AG09319 (cell line): ENCODE measurements around the gene PPP6R1.

ENCODE experiments used
- DNase-seq: peaks from one replicate; pipeline ENCODE4 v3.0.0-alpha.2; 2010; ENCODE audit warnings: low read depth; ENCODE audit errors: extremely low read depth
- TF ChIP-seq, protein P1 (sequence below): IDR thresholded peaks from 2 replicates; pipeline ENCODE4 v1.5.1; 2011; ENCODE audit warnings: low read depth, mild to moderate bottlenecking, inconsistent platforms, low read length, moderate library complexity

PPP6R1 gene

DNA sequence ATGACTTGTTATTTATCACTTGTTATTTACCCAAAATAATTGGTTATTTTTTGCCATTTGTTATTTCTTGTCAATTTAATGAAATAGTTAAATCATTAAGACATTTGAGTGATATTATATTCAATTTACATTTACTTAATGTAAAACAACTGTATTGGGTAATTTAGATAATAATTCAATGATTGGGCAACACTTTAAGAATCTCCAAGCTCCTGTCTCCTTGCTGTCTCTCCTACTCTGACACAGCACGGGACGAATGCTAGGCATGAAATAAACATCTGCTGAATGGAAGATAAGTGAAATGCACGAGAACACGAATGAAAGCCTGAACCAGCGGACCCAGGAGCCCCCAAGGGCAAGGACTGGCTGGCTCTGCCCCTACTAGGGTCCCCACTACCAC is 5.7 kb upstream of the PPP6R1 start:
- DNase-seq, result no peak
- TF ChIP-seq, protein P1, sequence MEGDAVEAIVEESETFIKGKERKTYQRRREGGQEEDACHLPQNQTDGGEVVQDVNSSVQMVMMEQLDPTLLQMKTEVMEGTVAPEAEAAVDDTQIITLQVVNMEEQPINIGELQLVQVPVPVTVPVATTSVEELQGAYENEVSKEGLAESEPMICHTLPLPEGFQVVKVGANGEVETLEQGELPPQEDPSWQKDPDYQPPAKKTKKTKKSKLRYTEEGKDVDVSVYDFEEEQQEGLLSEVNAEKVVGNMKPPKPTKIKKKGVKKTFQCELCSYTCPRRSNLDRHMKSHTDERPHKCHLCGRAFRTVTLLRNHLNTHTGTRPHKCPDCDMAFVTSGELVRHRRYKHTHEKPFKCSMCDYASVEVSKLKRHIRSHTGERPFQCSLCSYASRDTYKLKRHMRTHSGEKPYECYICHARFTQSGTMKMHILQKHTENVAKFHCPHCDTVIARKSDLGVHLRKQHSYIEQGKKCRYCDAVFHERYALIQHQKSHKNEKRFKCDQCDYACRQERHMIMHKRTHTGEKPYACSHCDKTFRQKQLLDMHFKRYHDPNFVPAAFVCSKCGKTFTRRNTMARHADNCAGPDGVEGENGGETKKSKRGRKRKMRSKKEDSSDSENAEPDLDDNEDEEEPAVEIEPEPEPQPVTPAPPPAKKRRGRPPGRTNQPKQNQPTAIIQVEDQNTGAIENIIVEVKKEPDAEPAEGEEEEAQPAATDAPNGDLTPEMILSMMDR, result no peak

DNA sequence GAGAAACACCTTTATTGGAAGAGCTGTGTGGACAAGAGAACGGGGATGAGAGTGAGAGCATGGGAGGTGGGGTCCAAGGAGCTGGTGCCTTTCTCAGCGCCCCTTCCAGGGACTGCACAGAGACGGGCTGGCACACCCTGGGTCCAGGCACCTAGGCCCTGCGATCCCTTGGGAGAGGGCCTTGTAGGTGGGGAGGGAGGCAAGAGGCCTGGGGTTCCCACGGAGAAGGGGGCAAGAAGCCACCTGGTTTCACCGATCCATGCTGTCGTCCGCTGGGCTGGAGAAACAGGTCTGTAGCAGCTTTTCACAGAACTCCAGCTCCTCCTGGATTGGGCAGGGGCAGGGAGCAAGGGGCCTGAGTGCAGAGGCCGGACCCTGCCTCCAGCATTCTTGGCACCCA is 3.5 kb upstream of the PPP6R1 start:
- TF ChIP-seq, protein P1, result no peak
- no peak for DNase-seq

DNA sequence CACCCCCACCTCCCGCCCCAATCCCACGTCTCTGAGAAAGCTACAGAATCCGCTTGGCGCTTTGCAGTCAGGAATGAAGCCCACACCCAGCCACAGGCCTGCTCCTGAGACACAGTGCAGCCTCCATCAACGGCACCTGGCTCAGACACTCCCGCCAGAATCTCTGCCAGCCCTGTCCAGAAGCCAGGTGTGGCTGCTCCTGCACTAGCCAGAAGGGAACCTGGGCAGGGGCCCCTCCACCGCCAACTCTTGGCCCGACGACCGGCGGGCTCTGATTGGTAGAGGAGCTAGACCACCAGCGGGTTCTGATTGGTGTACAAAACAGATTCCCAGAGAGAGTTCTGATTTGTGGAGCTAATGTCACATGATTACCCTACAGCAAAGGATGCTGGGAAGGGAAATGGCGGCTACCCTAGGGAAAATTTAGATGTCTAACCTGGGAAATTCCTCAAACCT is 2.9 kb upstream of the PPP6R1 start:
- TF ChIP-seq, protein P1, result no peak
- no peak for DNase-seq

DNA sequence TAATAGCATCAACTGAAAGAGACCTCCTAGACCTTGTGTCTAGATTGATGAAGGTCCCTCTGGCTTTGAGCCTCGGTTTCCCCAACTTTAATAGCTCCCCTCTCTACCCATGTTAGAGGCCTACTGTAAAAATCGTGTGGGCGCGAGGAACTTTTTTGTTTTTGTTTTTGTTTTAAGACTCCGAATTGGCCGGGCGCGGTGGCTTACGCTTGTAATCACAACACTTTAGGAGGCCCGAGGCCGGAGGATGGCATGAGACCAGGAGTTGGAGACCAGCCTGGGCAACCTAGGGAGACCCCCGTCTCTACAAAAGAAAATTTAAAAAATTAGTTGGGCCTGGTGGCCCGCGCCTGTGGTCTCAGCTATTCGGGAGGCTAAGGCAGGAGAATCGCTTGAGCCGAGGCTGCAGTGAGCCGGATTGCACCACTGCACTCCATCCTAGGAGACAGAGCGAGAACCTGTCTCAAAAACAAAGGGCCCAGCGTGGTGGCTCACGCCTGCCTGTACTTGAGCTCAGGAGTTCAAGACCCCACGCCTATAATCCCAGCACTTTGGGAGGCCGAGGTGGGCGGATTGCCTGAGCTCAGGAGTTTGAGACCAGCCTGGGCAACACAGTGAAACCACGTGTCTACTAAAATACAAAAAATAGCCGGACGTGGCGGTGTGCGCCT is 858 bp upstream of the PPP6R1 start:
- TF ChIP-seq, protein P1, result no peak
- DNase-seq, result no peak

DNA sequence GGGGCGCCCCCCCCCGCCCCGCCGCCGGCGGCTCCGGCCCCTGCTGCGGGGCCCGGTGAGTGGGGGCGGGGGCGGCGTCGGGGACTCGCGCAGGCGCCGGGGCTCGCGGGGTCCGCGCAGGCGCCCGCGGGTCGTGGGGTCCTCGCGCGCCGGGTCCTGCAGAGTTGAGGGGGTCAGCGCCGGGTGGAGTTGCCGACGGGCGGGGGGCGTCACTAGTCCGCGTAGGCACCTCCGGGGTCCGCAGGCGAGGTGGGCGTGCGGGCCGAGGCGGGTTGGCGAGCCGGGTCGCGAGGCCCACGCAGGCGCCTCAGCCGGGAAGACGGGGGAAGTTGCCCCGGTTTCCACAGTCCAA is 365 bp downstream of the PPP6R1 start:
- TF ChIP-seq, protein P1, result no peak
- DNase-seq, result no peak

DNA sequence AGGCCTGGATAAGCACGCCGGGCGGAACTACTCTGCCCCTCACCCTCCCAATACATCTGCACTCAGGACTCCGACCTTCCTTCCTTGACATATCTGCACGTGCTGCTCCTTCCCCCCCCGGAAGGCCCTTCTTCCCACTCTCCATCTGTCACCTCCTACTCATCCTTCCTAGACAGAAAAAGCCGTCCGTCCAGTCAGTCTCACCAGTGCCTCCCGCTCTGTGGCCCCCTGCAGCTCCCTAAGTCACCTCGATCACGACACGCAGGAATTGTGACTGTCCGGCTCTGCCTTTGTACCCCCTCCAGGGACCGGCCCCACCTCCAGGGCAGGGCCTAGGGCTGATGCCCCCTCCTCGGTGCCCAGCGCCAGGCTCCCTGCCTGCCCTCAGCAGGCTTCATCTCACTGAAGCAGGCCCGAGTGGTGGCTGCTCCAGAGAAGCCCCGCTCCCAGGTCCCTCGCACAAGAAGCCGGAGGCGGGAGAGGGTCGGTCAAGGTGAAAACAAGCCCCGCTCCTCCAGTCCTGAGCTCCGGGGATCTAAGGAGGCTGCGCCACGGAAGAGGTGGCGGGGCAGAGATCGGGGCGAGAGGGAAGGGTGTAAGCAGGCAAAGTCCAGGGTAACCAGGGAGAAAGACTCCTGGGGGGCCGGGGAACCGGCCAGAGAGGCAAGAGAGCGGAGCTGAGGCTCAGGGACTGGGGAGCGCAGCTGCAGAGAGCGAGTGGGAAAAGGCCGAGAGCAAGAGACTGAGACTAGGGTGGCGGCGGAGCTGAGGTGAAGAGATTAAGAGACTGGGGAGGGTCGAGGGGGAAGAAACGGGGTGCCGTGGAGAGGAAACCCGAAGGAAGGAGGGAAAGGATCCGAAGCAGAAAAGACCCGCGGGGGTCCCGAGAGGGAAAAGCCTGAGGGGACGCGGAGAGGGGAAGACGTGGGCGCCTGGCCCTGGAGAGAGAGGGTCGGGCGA is 1.1 kb downstream of the PPP6R1 start:
- DNase-seq, result no peak
- TF ChIP-seq, protein P1, result no peak
